ENCODE results near the gene PGBD2.

The PGBD2 gene

DNA sequence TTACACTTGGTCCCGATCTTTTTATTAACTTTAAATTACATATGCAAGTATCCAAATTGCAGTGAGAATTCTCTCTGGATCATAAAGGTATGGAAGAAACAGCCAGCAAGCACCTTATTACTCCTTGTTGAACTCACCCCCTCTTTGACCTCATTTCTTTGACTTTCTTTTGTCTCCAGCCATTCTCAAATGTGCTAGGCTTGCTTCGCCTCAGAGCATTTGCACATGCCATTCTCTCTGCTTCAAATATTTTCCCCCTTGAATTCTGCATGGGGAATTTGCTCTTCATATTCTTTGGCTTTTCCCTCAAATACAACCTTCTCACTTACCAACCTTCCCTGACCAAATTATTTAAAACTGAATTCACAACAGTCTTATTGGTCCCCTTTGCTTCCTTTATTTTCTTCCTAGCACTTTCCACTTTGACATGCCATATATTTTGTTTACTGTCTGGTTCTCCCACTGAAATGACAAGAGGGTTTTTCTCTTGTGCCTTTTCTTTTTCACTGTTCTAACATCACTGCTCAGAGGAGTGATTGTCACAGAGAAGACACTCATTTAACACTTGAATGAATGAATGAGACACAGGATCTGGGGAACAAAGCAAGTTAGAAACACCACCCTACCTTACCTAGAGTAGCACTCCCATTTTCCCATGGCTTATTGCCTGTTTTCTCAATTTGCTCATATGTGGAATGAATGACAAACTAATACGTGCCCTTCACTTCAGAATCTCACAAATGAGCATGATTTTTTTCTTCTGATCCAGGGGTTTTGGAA is 1.4 kb upstream of the PGBD2 start:
- H3K4me2 ChIP-seq, result peak overlapping the region; percentile 71; the same call in 1 of the 2 replicates
- H3K27me3 ChIP-seq, result no peaks in the 10 kb centered on the region
- no peak for TF ChIP-seq Cebpa-rat (IDR thresholded peaks at IDR 0.05)
- peaks cover 36% of the 10 kb centered on the region for H3K4me1 ChIP-seq
- H3K9ac ChIP-seq, result no peak overlapping the region
- H3K27ac ChIP-seq, result no peak overlapping the region
- no peak overlapping the region for H3K4me3 ChIP-seq
- no peaks in the 10 kb centered on the region for H3K9me3 ChIP-seq
- peaks cover 27% of the 10 kb centered on the region for H4K20me1 ChIP-seq
- peaks cover 3% of the 10 kb centered on the region; the same call in 1 of the 2 replicates for H3K36me3 ChIP-seq

DNA sequence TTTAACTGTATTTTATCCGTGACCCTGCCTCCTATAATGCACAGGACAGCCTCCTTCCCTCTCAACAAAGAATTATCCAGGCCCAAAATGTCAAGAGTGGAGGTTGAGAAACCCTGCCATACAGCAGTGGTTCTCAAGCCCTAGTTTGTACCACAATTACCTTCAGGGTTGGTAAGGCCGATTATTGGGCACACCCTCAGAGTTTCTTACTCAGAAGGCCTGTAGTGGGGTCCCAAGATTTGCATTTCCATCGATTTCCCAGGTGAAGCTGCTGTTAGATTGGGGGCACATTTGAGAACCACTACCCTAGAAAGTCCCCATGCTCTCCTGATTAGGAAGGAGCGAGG is 400 bp upstream of the PGBD2 start:
- Histone ChIP-seq H3K4me3 (peak overlapping the region; percentile 74), H3K9ac (peak overlapping the region; percentile 90), H3K36me3 (peaks cover 3% of the 10 kb centered on the region; the same call in 1 of the 2 replicates), H3K27ac (peak overlapping the region; percentile 93), H3K27me3 (no peaks in the 10 kb centered on the region), H3K4me2 (peak overlapping the region; percentile 71), H4K20me1 (peaks cover 37% of the 10 kb centered on the region), H3K9me3 (no peaks in the 10 kb centered on the region), H3K4me1 (peaks cover 46% of the 10 kb centered on the region)
- TF ChIP-seq Cebpa-rat (IDR thresholded peaks at IDR 0.05), result no peak

DNA sequence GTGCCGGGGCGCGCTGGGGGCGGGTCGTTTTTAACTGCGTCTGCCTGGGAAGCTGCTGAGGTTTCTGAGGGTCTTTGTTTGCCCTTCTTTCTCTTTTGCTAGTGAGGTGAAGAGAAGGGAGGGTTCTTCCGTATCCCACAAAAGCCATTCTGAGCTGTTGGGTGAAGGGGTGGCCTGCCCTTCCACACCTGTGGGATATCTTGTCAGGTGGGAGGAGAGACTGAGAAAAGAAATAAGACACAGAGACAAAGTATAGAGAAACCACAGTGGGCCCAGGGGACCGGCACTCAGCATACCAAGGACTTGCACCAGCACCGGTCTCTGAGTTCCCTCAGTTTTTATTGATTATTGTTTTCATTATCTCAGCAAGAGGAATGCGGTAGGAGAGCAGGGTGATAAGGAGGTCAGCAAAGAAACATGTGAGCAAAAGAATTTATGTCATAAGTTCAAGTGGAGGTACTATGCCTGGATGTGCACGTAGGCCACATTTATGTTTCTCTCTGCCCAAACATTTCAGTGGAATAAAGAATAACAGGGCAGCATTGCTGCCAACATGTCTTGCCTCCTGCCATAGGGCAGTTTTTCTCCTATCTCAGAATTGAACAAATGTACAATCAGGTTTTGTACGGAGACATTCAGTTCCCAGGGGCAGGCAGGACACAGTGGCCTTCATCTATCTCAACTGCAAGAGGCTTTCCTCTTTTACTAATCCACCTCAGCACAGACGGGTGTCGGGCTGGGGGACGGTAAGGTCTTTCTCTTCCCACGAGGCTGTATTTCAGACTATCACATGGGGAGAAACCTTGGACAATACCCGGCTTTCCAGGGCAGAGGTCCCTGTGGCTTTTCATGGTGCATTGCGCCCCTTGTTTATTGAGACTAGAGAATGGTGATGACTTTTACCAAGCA is 972 bp downstream of the PGBD2 start:
- H3K4me1 ChIP-seq, result peaks cover 51% of the 10 kb centered on the region
- peak overlapping the region; percentile 79 for H3K27ac ChIP-seq
- H3K36me3 ChIP-seq, result peaks cover 6% of the 10 kb centered on the region
- no peaks in the 10 kb centered on the region for H3K27me3 ChIP-seq
- no peak for TF ChIP-seq Cebpa-rat (IDR thresholded peaks at IDR 0.05)
- peak overlapping the region; percentile 83 for H3K9ac ChIP-seq
- peak overlapping the region; percentile 67 for H3K4me3 ChIP-seq
- H4K20me1 ChIP-seq, result peaks cover 44% of the 10 kb centered on the region
- H3K9me3 ChIP-seq, result 0 out of 2 replicates have a peak, but pooled peaks cover 5% of the 10 kb centered on the region
- peak overlapping the region; percentile 86 for H3K4me2 ChIP-seq

DNA sequence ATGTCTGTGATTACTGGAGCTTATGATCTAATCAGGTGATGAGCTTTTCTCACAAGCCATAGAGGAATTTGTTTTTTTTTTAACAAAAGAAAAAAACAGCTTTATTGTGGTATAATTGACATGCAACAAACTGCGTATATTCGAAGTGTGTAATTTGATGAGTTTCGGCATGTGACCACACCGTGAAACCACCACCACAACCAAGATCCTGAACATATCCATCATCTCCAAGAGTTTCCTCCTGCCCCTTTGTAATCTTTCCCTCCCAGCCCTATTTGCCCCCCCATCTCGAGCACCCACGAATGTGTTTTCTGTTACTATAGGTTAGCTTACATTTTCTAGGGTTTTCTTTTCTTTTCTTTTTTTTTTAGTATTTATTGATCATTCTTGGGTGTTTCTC is 4.7 kb downstream of the PGBD2 start:
- Histone ChIP-seq H3K4me2 (peak overlapping the region; percentile 86), H3K9ac (0 out of 2 replicates have a peak overlapping the region, but pooled peaks have one; percentile 27), H3K9me3 (0 out of 2 replicates have a peak, but pooled peaks cover 8% of the 10 kb centered on the region), H3K27ac (no peak overlapping the region), H3K36me3 (peaks cover 34% of the 10 kb centered on the region), H3K4me3 (no peak overlapping the region), H3K4me1 (peaks cover 73% of the 10 kb centered on the region), H3K27me3 (no peaks in the 10 kb centered on the region), H4K20me1 (peaks cover 76% of the 10 kb centered on the region)
- TF ChIP-seq Cebpa-rat (IDR thresholded peaks at IDR 0.05), result no peak

DNA sequence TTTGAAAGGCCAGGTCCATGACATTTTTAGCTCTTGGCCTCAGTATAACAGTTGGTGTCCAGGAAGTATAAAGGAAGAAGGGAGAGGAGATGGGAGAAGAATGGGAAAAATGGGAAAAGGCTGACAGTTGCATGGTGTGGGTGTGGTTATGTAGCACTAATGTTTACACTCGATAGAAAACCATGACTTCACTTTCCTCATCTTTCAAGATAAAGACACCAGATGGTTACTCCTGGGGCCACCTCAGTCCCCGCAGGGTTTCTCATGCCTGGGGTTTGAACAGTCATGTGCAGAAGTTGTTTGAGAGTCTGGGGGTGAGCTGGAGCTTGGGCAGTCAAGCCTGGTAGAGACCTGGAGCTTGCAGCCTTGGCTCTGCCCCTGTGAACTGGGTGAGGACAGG is 7.9 kb downstream of the PGBD2 start:
- no peak overlapping the region for H3K27ac ChIP-seq
- no peak overlapping the region for H3K4me3 ChIP-seq
- no peaks in the 10 kb centered on the region for H3K27me3 ChIP-seq
- H3K4me1 ChIP-seq, result peaks cover 63% of the 10 kb centered on the region
- peaks cover 60% of the 10 kb centered on the region for H4K20me1 ChIP-seq
- H3K36me3 ChIP-seq, result peaks cover 62% of the 10 kb centered on the region
- no peak overlapping the region for H3K9ac ChIP-seq
- no peak for TF ChIP-seq Cebpa-rat (IDR thresholded peaks at IDR 0.05)
- H3K4me2 ChIP-seq, result peak overlapping the region; percentile 52
- 0 out of 2 replicates have a peak, but pooled peaks cover 8% of the 10 kb centered on the region for H3K9me3 ChIP-seq

DNA sequence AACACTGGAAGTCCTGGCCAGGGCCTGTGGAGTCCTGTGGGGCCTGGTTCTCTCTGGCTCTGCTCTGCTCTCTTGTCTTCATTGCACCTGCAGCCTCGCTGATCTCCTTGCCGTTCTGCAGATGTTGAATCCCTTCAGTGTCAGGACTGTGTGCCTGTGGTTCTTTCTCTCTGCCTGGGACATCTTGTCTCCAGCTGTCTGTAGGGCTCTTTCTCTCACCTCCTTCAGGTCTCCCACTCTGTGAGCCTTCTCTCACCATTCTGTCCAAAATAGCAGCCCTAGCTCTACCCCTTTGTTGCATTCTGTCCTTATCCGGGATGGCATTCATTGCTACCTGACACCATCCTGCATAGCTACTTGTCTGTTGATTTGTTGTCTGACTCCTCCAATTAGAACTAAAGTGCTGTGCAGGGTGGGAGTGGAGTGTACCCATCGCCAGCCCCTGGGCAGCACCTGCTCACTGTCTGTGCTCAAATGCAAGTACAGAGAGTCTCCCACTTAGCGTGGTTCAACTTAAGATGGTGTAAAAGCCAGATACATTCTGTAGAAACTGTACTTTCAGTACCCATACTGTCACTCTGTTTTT is 8.9 kb downstream of the PGBD2 start:
- Histone ChIP-seq H3K27ac (no peak overlapping the region), H4K20me1 (peaks cover 50% of the 10 kb centered on the region), H3K4me3 (no peak overlapping the region), H3K36me3 (peaks cover 71% of the 10 kb centered on the region), H3K9ac (no peak overlapping the region), H3K27me3 (no peaks in the 10 kb centered on the region), H3K4me1 (peaks cover 54% of the 10 kb centered on the region), H3K4me2 (peak overlapping the region; percentile 52), H3K9me3 (0 out of 2 replicates have a peak, but pooled peaks cover 8% of the 10 kb centered on the region)
- TF ChIP-seq Cebpa-rat (IDR thresholded peaks at IDR 0.05), result no peak

DNA sequence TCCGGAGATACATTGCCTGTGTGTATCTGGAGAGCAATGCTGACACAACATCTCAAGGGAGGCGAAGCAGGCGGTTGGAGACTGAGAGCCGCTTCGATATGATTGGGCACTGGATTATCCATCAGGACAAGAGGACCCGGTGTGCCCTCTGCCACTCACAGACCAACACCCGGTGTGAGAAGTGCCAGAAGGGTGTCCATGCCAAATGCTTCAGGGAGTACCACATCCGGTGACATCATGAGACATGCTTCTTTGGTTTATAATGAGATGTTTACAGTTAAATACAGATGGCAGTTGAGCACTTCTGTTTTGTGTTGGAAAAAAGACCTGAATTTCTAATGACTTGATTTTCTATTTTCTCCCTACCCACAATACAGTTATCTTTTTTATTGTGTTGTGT is 12.1 kb downstream of the PGBD2 start:
- Histone ChIP-seq H3K9me3 (no peaks in the 10 kb centered on the region), H3K36me3 (peaks cover 79% of the 10 kb centered on the region), H3K9ac (no peak overlapping the region), H3K27me3 (no peaks in the 10 kb centered on the region), H3K27ac (no peak overlapping the region), H4K20me1 (peaks cover 25% of the 10 kb centered on the region), H3K4me2 (no peak overlapping the region), H3K4me1 (peaks cover 35% of the 10 kb centered on the region), H3K4me3 (no peak overlapping the region)
- no peak for TF ChIP-seq Cebpa-rat (IDR thresholded peaks at IDR 0.05)

DNA sequence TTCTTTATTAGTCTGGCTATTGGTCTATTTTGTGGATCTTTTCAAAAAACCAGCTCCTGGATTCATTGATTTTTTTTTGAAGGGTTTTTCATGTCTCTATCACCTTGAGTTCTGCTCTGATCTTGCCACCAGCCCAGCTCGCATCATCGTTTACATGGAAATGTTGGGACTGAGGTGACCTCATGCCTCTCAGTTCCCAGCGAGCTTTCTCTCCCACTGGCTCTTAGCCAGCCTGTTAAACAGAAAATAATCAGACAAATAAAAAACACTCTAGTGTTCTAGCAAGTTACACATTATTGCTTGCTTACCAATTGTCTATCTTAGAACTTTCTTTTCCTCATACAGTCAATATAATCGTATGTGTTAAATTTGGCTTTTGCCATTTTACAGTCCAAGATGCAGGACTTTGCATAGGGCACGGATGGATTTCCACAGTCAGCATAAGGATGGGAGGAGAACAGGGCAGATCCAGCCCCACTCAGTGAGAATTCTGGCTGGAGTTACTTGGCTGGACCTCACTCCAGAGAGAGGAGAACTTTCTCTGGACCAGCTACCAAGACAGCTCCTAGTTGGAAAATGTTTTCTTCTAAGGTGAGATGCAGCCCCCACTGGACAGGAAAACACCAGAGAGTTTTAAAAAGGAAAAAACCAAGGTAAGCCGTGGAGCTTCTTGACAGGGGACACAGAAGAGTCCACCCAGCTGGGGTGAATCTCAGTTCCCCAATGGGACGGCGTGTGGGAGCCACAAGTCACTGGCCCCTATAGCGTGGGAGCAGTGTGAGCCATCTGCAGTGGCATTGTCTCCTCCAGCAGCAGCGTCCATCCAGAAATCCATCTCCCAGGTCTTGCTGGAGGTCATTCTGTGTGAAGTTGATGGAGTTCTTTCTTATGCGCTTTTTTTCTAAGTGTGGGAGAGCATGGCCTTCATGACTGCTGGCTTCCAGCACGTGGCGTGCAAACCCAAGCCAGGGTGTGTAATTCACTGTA is 17.6 kb downstream of the PGBD2 start:
- Histone ChIP-seq H3K9me3 (no peaks in the 10 kb centered on the region), H4K20me1 (no peaks in the 10 kb centered on the region), H3K4me3 (no peak overlapping the region), H3K4me2 (peak overlapping the region; percentile 71), H3K27me3 (no peaks in the 10 kb centered on the region), H3K9ac (no peak overlapping the region), H3K36me3 (peaks cover 36% of the 10 kb centered on the region), H3K27ac (no peak overlapping the region), H3K4me1 (peaks cover 34% of the 10 kb centered on the region)
- TF ChIP-seq Cebpa-rat (IDR thresholded peaks at IDR 0.05), result no peak

Measured in BLaER1 (cell line).